GM21576 (cell line): Measurements from ENCODE around the gene BLMH.

Experiments used
- ATAC-seq: cut with Tn5 transposase; IDR thresholded peaks from one replicate; pipeline ENCODE4 v1.9.1; 2021; ENCODE audit warnings: mild to moderate bottlenecking, moderate library complexity; ENCODE audit not compliant: unreplicated experiment

Gene BLMH

DNA sequence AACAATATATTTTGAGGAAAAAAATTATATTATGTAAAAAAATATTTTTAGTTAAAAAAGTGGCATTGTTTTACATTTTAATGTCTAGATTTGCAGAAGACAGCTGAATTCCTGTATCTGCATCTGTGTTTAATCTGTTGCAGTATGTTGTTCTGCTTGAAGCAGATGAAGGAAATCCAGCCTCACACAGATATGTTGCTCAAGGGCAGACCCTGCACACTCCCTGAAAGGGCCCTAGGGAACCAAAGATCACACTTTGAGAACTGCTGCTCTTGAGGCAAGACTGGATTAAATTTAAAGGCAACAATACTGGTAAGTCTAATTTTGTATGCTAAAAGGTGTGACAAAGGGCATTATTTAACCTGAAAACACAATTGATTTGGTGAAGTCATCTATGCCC is 39.8 kb downstream of the BLMH start:
- ATAC-seq: no peak

DNA sequence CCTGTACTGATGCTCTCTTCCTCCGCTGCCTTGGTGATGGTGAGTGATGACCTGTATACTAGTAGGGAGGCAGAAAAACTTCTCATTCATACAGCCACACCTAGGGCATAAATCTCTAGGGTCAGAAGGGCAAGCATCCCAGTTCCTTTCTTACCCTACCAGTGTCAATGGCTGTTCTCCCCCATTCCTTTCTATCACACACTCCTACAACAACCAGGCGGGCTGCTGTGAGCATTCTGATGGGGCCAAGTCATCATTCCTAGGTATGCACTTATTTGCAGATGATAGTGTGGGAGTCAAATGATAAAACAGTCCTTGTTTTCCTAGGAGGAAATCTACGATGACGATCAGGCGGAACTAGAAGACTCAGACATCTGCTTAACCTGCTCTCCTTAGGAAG is 42.3 kb downstream of the BLMH start:
- ATAC-seq: no peak

DNA sequence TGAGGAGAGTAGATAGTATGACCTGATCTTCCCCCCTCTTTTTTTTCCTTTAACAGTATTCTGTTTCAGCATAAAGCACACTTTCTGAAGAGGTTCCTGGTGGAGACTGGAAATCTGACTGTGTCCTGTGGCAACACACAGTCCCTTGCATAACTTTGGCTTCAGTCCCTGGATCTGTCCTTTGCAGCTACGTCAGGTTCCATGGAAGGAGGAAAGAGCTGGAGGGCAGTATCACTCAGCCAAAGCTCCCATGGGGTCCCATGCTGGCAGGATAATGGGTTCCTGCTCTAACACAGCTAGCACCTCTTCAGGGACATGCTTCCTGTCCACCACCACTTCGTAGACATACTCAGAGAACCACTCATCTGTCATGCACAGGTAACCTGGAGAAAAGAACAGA is 43.0 kb downstream of the BLMH start:
- ATAC-seq: no peak

DNA sequence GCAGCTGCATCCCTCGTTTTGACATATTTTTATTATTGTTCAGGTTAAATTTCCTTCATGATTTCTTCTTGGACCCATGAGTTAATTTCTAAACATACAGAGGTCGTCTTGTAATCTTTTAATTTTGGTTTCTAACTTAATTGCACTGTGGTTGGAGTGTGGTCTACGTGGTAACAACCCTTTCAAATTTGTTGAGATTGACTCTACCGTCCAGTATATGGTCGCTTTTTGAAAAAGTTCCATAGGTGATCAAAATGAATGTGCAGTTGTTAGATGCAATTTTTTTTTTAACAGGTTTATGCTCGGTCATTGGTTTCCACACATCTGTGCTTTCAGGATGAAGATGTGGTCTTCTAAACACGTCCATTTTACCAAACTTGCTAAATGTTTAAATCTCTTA is 45.3 kb downstream of the BLMH start:
- ATAC-seq: no peak

DNA sequence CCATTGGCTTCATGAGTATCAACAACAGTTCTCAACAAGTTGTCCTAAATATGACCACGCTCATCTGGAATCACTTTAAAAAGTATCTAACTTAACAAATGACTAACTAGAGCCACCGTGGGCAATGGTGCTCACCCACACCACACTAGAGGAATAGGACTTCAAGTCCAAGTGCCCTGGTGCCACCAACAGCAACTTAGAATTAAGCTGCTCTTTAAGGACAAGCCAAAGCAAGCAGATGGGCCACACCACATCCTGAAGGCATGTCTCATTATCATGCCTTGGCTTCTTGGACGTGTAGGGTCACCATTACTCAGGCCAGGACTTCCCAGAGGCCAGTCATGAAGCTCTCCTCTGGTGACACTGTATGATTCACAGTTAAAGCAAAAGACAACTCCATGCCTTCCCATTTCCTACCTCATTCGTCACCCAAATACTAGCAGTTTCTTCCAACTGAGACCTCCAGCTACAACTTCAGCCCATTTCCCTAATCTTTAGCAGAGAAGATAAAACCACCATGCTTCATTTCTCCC is 46.8 kb downstream of the BLMH start:
- ATAC-seq: no peak

DNA sequence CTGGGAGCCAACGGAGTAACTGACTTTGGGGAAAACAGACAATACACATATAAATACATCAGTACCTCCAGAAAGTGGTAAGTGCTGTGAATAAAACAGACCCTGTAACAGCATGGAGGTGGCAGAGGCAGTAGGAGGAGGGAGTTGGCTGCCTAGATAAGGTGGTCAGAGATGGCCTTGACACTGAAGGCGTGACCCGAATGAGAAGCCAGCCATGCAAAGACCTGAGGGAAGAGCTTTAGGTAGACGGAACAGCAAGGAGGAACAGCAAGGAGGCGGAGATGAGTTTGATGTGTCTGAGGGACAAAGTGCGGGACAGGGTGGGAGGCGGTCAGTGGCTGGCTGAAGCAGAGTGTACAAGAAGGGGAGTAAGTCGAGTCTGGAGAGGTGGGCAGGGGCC is 48.2 kb downstream of the BLMH start:
- ATAC-seq: no peak

DNA sequence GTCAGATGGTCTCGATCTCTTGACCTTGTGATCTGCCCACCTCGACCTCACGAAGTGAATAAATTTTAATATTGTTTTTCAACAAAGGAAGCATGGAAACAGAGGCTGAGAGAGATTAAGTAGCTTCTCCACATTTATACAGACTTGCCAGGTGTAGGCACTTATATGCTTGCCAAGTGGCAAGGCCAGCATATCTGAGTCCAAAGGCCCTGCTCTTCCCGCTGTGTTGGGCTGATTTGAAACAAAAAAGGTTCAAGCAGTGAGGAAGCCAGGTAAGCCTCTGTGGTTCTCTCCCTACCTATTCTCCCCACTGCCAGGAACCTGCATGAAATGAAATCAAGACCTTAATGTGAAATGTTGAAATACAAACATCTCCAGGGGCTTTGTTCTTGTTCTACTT is 48.7 kb downstream of the BLMH start:
- no peak for ATAC-seq

DNA sequence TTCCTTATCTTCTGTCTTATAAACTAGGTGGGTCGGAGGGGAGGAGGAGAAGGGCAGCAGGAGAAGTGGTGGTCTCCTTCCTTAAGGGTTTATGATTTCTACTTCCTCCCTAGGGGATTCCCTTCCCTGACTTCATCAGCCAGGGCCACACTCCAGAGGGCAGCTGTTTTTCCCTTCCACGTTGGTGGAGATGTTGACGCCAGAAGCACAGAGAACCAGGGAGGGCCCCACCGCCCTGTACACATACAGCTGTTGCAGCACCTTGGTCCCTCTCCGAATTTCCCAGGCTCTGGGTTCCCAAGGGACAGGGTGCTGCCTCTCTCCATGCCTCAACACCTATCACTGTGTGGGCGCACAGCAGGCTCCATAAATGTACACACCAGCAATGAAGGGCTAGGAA is 50.7 kb downstream of the BLMH start:
- no peak for ATAC-seq

DNA sequence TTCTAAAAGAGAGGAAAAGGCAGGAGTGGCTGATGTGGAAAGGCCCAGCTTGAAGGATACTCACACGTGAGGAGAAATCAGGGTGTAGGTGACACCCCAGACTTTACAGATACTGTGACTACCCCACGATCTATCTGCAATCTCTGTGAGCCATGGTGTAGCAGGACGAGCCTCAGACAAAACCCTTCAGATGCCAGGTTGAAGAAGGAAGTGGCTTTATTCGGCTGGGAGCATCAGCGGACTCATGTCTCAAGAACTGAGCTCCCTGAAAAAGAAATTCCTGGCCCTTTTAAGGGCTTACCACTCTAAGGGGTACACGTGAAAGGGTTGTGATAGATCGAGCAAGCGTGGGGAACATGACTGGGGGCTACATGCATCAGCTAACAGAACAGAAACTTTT is 51.6 kb downstream of the BLMH start:
- no peak for ATAC-seq

DNA sequence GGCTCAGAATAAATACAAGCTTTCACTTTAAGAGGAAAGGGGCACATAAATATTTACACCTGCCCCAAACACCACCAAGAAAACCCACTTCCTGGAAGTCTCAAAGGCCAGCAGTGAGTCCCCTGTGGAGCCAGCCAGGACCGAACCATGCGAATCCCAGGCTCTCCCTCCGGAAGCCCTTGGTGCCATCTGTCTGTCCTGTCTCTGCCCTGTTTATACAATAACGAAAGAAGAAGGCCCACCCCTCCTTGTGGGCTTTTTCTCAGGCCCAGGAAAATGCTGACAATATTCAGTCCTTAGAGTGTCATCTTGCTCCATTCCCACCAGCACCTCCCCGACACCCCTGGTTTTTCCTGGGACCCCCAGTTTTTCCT is 52.7 kb downstream of the BLMH start:
- no peak for ATAC-seq

DNA sequence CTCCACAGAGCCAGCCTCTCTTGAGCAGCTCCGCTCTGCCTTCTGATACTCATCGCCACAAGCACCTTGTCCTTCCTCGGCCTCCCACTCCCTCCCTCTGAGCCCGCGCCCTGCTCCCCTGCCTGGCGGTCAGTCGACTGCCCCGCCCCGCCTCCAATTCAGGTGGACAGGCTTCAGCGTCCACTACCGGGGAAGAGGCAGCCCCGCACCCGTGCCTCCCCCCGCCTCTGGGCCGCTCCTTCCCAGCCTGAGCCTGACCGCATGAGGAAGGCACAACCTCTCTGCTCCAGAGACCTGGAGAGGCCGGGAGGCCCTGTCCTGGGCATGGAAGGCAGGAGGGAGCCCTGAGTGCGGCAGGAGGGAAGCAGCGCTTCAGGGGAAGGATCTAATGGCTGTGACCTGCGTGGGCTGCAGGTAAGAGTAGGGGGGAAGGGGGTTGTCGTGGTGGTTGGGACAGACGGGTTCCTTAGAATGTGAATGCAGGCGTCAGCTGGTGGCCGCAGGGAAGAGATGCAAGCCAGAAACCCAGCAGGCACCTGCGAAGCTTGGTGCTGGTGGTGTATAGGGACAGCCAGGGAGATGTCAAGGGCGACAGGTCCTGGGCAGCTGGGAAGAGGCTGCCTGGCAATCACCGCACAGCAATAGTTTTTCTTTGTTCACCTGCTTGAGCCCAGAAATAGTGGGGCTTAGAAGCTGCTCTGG is 53.2 kb downstream of the BLMH start:
- no peak for ATAC-seq

DNA sequence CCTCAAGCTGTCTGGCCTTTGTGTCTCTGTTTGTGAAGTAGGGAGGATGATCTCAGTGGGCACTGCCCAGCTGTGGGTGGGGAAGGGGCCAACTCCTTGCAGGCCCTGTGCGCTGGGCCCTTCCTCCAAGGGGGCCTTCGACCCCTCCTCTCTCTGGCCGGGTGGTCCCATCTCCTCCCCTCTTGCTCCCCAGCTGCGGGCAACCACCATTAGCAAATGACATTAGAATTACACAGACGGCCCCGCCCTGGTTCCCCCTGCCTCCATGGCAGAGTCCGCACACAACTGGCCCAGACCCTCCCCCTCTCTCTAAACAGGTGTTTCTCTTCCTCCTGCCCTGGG is 53.8 kb downstream of the BLMH start:
- no peak for ATAC-seq

DNA sequence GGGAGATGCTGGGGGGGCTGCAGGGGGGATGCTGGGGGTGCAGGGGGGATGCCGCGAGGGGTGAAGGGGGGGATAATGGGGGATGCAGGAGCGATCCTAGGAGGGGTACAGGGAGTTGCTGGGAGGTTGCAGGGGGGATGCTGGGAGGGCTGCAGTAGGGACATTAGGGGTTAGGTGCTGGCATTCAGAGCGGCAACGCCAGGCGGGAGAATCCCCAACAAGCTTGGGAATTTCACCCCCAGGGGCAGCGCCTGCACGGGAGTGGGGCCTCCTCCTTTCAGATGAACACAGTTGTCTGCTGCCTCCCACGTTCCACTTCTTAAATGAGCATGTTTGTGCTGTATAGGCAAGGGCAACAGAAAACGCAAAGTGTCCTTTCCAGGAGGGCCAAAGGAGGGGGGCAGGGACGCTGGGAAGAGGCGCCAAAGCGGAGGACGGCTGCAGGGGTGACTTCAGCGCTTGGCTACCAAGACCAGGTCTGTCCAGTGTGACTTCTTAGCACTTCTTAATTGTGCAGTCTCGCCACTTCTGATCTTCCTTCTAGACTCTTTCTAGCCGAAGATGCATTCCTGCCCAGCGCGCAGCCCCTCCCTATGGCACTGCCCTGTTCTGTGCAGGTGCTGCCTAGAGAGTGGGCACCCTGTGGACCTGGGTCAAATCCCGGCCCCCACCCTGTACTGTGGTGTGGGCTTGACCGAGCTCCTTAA is 54.3 kb downstream of the BLMH start:
- no peak for ATAC-seq

DNA sequence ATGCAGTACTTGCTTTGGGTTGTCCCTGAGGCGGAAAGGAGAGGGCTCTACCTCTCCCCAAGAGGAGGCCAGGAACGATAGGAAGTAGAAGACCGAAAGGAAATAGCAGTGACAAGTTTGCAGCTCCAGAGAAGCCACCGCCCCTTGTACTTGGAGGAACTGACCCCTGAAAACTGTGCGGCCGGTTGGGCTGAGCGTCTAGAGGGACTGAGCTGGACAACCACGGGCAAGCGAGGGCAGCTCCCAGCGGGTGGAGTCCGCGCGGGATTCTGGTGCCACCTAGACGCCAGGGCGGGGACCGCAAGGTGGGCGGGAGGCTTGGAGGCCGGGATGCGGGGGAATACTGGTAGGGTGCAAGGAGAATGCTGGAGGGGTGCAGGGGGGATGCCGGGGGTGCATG is 55.0 kb downstream of the BLMH start:
- ATAC-seq: no peak

DNA sequence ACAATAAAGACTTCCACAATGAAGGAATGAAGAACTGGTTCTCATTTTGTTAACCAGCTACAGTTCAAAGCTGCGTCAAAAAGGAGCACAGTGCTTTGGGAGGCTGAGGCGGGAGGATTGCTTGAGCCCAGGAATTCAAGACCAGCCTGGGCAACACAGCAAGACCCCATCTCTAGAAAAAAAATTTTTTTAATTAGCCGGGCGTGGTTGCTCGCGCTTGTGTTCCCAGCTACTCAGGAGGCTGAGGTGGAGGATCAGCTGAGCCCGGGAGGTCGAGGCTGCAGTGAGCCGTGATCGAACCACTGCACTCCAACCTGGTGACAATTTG is 55.5 kb downstream of the BLMH start:
- ATAC-seq: no peak

DNA sequence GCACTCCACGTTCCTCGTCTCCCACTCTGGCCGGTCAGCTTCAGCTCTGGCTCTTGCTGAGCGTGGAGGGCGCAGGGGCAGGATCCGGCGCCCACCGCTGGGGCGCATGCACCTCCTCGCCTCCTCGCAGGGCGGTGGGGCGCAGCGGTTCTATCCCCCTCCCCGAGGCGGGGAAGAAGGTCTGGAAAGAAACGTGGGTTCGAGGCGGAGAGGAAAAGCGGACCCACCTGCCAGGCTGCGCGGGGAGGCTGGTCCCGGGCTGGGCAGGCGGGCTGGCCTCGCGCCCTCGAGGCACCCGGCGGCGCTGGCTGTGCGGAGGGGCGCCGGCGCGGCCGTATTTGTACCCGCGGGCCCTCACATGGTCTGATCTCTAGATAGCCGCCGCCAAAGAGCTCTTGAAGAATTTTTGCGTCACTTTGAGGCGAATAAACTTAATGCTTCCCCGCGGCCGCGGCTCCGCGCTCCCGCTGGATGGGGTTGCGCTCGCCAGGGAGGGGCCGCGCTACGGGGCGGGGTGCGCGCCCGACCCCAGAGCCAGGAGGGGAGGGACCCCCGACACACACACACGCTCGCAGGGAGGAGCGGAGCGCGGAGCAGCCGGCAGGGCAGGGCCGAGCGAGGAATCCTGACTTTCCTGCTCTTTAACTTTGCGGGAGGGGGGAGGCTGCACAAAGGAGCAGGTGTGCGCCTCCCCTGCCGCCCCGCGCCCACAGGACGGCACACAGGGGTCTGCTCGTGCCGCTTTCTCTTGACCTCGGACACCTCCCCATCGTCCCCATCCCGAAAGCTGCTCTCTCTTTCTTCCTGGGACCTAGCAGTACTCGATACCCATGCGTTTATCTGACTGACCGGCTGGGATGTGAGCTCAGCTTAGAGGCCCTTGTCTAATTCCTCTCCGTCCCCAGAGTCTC is 56.1 kb downstream of the BLMH start, which contains the start of gene SLC6A4:
Gene SLC6A4 (minus strand): TSS at position 312 of the 911 bp plus-strand sequence. CDS start 13,739 bp downstream, outside the sequence.
- no peak for ATAC-seq

DNA sequence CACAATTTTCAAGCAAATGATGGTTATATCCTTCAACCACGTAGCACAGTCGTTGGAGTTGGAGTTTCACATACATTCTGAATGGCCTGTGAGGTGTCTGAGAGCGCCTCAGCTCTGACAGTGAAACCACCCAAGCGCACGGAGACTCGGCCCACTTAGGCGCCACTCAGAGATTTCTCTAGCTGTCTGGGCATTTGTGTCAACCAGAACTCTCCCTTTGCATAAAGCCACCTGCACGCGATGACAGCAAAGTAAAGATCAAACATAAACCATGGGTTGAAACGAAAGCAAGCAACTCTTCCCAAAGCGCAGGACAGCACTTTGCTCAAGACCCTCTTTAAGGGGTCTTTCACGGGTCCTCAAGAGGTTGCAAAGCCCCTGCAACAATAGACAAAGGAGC is 56.8 kb downstream of the BLMH start:
- no peak for ATAC-seq

DNA sequence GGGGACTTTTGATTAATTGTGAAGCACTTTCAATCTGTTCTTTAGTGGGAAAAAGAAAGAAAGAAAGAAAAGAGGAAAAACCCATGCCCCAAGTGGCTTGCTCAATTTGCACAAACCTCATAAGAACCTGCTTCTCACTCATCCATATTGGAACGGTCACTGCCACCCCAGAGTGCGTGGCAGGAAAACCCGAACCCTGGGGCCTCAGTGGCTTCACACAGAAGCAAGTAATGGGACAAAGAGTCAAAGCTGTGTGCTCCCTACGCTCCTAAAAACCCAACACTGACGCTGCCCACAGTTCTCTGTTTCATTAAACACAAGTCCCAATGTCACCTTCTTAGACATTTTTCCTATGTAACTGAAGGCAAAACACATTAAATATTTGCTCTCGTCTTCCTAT is 57.4 kb downstream of the BLMH start:
- ATAC-seq: no peak

DNA sequence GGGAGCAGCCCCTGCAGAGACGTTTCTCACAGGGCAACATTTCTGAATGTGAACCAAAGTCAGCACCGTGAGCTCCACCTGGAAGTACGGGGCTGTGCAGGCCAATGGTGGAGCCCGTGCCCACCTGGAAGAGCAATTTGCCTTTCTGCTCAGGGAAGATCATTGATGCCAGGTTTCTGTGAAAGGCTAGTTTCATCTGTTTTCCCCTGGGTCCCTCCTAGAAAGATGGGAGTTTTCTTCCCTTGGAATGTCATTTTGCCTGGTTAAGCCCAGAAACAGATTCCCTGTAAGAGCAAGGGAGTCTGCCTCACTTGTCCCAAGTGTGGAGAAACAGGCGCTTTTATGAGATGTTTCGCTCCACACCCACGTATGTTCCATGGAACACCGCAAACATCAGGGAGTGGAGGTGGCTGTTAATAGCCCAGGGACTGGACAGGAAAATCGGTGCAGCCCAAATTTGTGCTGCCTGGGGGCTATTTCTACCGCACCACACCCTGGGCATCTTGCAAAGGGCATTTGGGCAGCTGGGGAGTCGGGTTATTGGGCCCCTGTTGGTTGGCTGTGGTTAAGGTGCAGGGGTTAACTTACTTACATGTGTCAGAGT is 58.8 kb downstream of the BLMH start:
- no peak for ATAC-seq

DNA sequence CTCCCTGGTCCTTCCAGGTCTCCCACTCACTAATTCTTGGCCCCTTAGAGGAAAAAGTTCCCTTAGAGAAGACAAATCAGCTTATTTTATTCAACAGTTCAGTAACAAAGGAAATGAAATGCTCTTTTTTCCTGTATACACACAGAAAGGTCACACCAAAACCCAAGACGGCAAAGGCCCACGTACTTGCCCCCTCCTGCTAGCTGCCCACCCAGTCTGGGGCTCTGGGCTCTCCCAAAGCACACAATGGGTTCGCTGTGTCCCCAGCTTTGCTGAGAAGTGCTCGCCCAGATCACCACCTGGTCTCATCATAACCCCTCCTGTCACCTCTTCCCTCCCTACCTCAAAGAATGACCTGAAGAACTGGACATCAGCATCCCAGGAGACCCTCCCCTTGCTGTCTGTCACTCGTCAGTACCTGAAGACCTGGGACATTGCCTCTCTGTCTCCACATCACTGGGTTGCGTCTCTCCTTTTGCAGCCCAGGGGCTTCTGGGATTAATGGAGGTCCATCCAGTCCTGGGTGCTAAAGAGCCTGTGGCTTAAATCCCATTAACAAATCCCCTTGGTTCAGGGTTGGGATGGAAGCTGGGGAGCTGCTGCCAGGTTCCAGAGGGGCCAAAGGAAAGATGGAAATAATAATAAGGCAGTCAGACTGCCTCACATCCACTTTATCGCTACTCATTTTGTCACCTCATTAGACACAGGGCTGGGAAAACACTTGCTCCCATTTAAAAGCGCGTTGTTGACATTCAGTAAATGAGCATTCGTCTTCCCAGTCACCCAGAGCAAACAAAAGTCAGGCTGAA is 59.5 kb downstream of the BLMH start:
- ATAC-seq: no peak
